HEK293 (cell line): ENCODE measurements around the gene MRPL45.
"Not testable (repeated sequence)": the region's sequence is repeated elsewhere in the genome, so short reads cannot be mapped to it uniquely, and the experiment has no call there.

Experiments used
- ATF2 ChIP-seq: fragments of 450-650 bp; formaldehyde crosslinking; IDR thresholded peaks from 2 replicates; pipeline ENCODE4 v1.5.1; 2016; ENCODE audit warnings: missing biosample characterization, missing genetic modification characterization, low read depth
- CTCF ChIP-seq: fragments of 450-650 bp; formaldehyde crosslinking; IDR thresholded peaks from 2 replicates; pipeline ENCODE4 v1.5.1; 2016; ENCODE audit warnings: missing biosample characterization, missing genetic modification characterization
- GLI4 ChIP-seq: fragments of 450-650 bp; formaldehyde crosslinking; IDR thresholded peaks from 2 replicates; pipeline ENCODE4 v1.5.1; 2016; ENCODE audit warnings: missing biosample characterization, missing genetic modification characterization
- REST ChIP-seq: fragments of 450-650 bp; formaldehyde crosslinking; IDR thresholded peaks from 2 replicates; pipeline ENCODE4 v1.5.1; 2016; ENCODE audit warnings: missing biosample characterization, missing genetic modification characterization
- TCF7L2 ChIP-seq: IDR thresholded peaks from 2 replicates; pipeline ENCODE4 v1.6.1; 2011; ENCODE audit warnings: low read depth, mild to moderate bottlenecking, inconsistent platforms, low read length, moderate library complexity, borderline replicate concordance
- ZBTB21 ChIP-seq: fragments of 450-650 bp; formaldehyde crosslinking; IDR thresholded peaks from 2 replicates; pipeline ENCODE4 v1.5.1; 2017; ENCODE audit warnings: missing biosample characterization, missing genetic modification characterization
- ZBTB8A ChIP-seq: fragments of 450-650 bp; formaldehyde crosslinking; IDR thresholded peaks from 2 replicates; pipeline ENCODE4 v1.5.1; 2016; ENCODE audit warnings: missing biosample characterization, missing genetic modification characterization
- ZNF202 ChIP-seq: fragments of 450-650 bp; formaldehyde crosslinking; IDR thresholded peaks from 2 replicates; pipeline ENCODE4 v1.5.1; 2016; ENCODE audit warnings: missing biosample characterization, missing genetic modification characterization, borderline replicate concordance
- ZNF266 ChIP-seq: fragments of 450-650 bp; formaldehyde crosslinking; IDR thresholded peaks from 2 replicates; pipeline ENCODE4 v1.5.1; 2016; ENCODE audit warnings: missing biosample characterization, missing genetic modification characterization, low read depth
- ZNF274 ChIP-seq, 2 experiments: fragments of 200-500 bp in 1 of 2; fragments of 450-650 bp in 1 of 2; sonication (Bioruptor generic) in 1 of 2; formaldehyde crosslinking in 1 of 2; IDR thresholded peaks; 2 replicates each; pipeline versions ENCODE4 v1.5.1 to v1.6.1; 2014 to 2016; ENCODE audit warnings: borderline replicate concordance in 1 of 2, inconsistent platforms in 1 of 2, low read length in 1 of 2, missing biosample characterization in 1 of 2, missing genetic modification characterization in 1 of 2
- ZNF280D ChIP-seq: fragments of 450-650 bp; formaldehyde crosslinking; IDR thresholded peaks from 2 replicates; pipeline ENCODE4 v1.5.1; 2016; ENCODE audit warnings: missing biosample characterization, missing genetic modification characterization
- ZNF302 ChIP-seq: fragments of 450-650 bp; formaldehyde crosslinking; IDR thresholded peaks from 2 replicates; pipeline ENCODE4 v1.5.1; 2016; ENCODE audit warnings: missing biosample characterization, missing genetic modification characterization, low read depth
- ZNF785 ChIP-seq: fragments of 450-650 bp; formaldehyde crosslinking; IDR thresholded peaks from 2 replicates; pipeline ENCODE4 v1.5.1; 2016; ENCODE audit warnings: missing biosample characterization, missing genetic modification characterization
- ZSCAN4 ChIP-seq: fragments of 450-650 bp; formaldehyde crosslinking; IDR thresholded peaks from 2 replicates; pipeline ENCODE4 v1.5.1; 2017; ENCODE audit warnings: missing biosample characterization, missing genetic modification characterization

- TF ChIP-seq ZNF266 (tag by site-specific recombination); CTCF; ZNF280D; ZBTB8A; ZNF202 (tag by site-specific recombination); GLI4 (tag by site-specific recombination); TCF7L2; ZSCAN4 (tag by site-specific recombination); ZNF785 (tag by site-specific recombination); ATF2; ZNF302 (tag by site-specific recombination); ZNF274 (IDR thresholded peaks at IDR 0.05; ENCODE audit: low read length); ZNF274 (tag by site-specific recombination; IDR thresholded peaks at IDR 0.05; ENCODE audit: borderline replicate concordance); ZBTB21 (tag by site-specific recombination); REST (tag by site-specific recombination): not testable (repeated sequence)
Observed at GRCh38 chr17:38285994-38286393, 11.0 kb upstream of the MRPL45 start.
